Left forelimb (tissue), 1 donor: ENCODE results near the gene PLCB3.

Source experiments
- DNase-seq: peaks from one replicate; pipeline ENCODE4 v3.0.0-alpha.2; 2018; ENCODE audit warnings: low spot score

Gene PLCB3

GRCh38 chr11:64266339-64266738 lies 15.0 kb downstream of the PLCB3 start:
- no peak for DNase-seq

GRCh38 chr11:64267207-64267945 lies 16.0 kb downstream of the PLCB3 start:
- no peak for DNase-seq

- DNase-seq = no peak
Observed at GRCh38 chr11:64268025-64268892, 16.9 kb downstream of the PLCB3 start.

GRCh38 chr11:64268893-64269539 lies 17.7 kb downstream of the PLCB3 start:
- DNase-seq = no peak

GRCh38 chr11:64269540-64270220 lies 18.4 kb downstream of the PLCB3 start:
- peak; percentile 99 for DNase-seq

GRCh38 chr11:64275031-64275800 lies 23.9 kb downstream of the PLCB3 start:
- DNase-seq = no peak

- no peak for DNase-seq
Observed at GRCh38 chr11:64275841-64276240, 24.5 kb downstream of the PLCB3 start.

GRCh38 chr11:64276653-64277431 lies 25.5 kb downstream of the PLCB3 start:
- DNase-seq = no peak

GRCh38 chr11:64278576-64279190 lies 27.4 kb downstream of the PLCB3 start:
- no peak for DNase-seq

GRCh38 chr11:64281957-64282770 lies 30.8 kb downstream of the PLCB3 start:
- no peak for DNase-seq

- no peak for DNase-seq
Observed at GRCh38 chr11:64283092-64283491, 31.8 kb downstream of the PLCB3 start.

GRCh38 chr11:64284048-64284961 lies 33.0 kb downstream of the PLCB3 start, which contains the start of gene BAD:
BAD (minus strand) TSS chr11:64284665; CDS start chr11:64284368, 297 bp downstream.
- DNase-seq = peak; percentile 98

- DNase-seq = peak; percentile 96
Observed at GRCh38 chr11:64284962-64285884, 33.9 kb downstream of the PLCB3 start, which contains the start of gene GPR137. GPR137 (plus strand) TSS chr11:64285848; CDS start chr11:64286525, 677 bp downstream.

GRCh38 chr11:64285885-64286800 lies 34.8 kb downstream of the PLCB3 start:
- no peak for DNase-seq

GRCh38 chr11:64286801-64287159 lies 35.5 kb downstream of the PLCB3 start:
- no peak for DNase-seq
